ENCODE measurements around the gene IFT80. TPM values are rescaled to one million over a fixed set of nuclear protein-coding genes. Genes with fewer than 3 reads are reported as not detected.

IFT80 gene
- total and polyA plus RNA-seq, 2 experiments from 2014 or later, result 13.5 to 43.3 TPM

DNA sequence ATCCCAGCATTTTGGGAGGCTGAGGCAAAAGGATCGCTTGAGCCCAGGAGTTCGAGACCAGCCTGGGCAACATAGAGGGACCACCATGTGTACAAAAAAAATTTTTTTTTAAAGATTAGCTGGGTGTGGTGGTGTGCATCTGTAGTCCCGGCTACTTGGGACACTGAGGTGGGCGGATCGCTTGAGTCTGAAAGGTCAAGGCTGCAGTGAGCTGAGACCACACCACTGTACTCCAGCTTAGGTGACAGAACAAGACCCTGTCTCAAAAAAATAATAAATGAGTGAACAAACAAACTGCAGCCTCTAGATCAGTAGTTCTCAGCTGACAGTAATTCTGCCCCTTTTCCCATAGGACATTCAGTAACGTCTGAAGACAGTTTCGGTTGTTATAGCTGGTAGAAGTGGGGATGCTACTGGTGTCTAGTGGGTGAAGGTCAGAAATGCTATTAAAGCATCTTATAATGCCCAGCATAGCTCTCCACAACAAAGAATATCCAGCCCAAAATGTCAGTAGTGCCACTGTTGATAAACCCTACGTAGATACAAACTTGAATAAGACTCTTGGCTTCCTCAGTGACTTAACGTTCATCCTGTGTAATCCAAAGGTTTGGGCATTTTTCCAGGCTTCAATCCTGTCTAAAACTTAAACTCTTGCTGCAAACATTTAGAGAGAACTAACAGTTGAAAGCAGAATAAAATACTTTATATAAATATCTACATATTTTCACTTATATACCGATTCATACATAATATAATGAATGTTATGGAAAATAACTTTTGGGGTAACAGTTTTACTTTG is 11.0 kb upstream of the IFT80 start:
- Histone ChIP-seq H3K36me3 (replicated peaks; ENCODE audit: insufficient read depth, low read depth) (no peaks in the 10 kb centered on the region), H3K4me3 (no peak overlapping the region), H2AFZ (no peak overlapping the region), H4K20me1 (ENCODE audit: insufficient read depth, poor library complexity, severe bottlenecking) (no peaks in the 10 kb centered on the region), H3K27ac (no peak overlapping the region), H3K79me2 (peaks cover 42% of the 10 kb centered on the region), H3K27me3 (no peaks in the 10 kb centered on the region), H3K4me1 (ENCODE audit: insufficient read depth) (no peaks in the 10 kb centered on the region), H3K9me3 (ENCODE audit: low read depth) (no peaks in the 10 kb centered on the region), H3K9me2 (replicated peaks; ENCODE audit: insufficient read depth) (no peaks in the 10 kb centered on the region), H3K4me2 (no peak overlapping the region)
- no peak for DNase-seq (ENCODE audit: low spot score)
- 89% methylated on average over 10 of the region's 10 CpGs for WGBS (ENCODE audit: low lambda C conversion rate, missing lambda C conversion rate)
- TF ChIP-seq EZH2 (IDR thresholded peaks at IDR 0.05; ENCODE audit: borderline replicate concordance), result no peak
- no peak for TF ChIP-seq EZH2phosphoT487 (IDR thresholded peaks at IDR 0.05; ENCODE audit: low read depth, severe bottlenecking, unreplicated experiment)
- TF ChIP-seq, protein P1, sequence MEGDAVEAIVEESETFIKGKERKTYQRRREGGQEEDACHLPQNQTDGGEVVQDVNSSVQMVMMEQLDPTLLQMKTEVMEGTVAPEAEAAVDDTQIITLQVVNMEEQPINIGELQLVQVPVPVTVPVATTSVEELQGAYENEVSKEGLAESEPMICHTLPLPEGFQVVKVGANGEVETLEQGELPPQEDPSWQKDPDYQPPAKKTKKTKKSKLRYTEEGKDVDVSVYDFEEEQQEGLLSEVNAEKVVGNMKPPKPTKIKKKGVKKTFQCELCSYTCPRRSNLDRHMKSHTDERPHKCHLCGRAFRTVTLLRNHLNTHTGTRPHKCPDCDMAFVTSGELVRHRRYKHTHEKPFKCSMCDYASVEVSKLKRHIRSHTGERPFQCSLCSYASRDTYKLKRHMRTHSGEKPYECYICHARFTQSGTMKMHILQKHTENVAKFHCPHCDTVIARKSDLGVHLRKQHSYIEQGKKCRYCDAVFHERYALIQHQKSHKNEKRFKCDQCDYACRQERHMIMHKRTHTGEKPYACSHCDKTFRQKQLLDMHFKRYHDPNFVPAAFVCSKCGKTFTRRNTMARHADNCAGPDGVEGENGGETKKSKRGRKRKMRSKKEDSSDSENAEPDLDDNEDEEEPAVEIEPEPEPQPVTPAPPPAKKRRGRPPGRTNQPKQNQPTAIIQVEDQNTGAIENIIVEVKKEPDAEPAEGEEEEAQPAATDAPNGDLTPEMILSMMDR (IDR thresholded peaks at IDR 0.05; ENCODE audit: poor library complexity), result no peak

- Histone ChIP-seq H3K4me3 (no peak overlapping the region), H4K20me1 (ENCODE audit: insufficient read depth, poor library complexity, severe bottlenecking) (no peaks in the 10 kb centered on the region), H3K36me3 (replicated peaks; ENCODE audit: insufficient read depth, low read depth) (no peaks in the 10 kb centered on the region), H3K4me1 (ENCODE audit: insufficient read depth) (peaks cover 6% of the 10 kb centered on the region), H3K27ac (no peak overlapping the region), H3K4me2 (peak overlapping the region; percentile 85), H3K9me2 (replicated peaks; ENCODE audit: insufficient read depth) (no peaks in the 10 kb centered on the region), H3K9me3 (ENCODE audit: low read depth) (no peaks in the 10 kb centered on the region), H3K79me2 (peaks cover 83% of the 10 kb centered on the region), H2AFZ (no peak overlapping the region), H3K27me3 (no peaks in the 10 kb centered on the region)
- 72% methylated on average over 7 of the region's 7 CpGs for WGBS (ENCODE audit: low lambda C conversion rate, missing lambda C conversion rate)
- no peak for DNase-seq (ENCODE audit: low spot score)
- TF ChIP-seq EZH2phosphoT487 (IDR thresholded peaks at IDR 0.05; ENCODE audit: low read depth, severe bottlenecking, unreplicated experiment), result no peak
- no peak for TF ChIP-seq EZH2 (IDR thresholded peaks at IDR 0.05; ENCODE audit: borderline replicate concordance)
- TF ChIP-seq, protein P1 (IDR thresholded peaks at IDR 0.05; ENCODE audit: poor library complexity), result no peak
Measured at GRCh38 chr3:160403796-160404470, 4.9 kb upstream of the IFT80 start.

DNA sequence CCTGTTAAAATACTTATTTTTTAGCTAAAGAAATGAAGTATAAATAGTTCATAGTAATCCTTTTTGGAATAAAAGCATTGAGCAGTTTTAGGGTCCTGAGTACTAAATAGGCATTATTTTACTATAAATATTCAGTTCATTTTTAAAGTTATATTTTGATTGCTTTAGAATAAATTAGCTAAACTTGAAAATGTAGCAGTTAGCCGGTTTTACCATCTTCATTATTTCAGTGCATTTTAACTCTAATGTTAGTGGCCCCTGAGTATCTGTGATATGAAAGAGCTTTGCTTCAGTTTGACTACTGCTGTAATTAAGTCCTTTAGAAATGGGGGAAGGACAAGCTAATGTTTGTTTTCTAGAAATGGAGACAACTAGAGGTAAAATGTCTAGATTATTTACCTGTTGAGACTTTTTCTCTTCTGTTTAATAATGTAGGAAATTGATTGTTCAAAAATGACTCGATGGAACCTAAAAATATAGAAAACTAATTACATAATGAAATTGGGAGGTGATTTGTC is 4.1 kb upstream of the IFT80 start:
- WGBS (ENCODE audit: low lambda C conversion rate, missing lambda C conversion rate), result 76% methylated on average over 2 of the region's 2 CpGs
- peak overlapping the region; percentile 85 for H3K4me2 ChIP-seq
- H3K9me2 ChIP-seq (replicated peaks; ENCODE audit: insufficient read depth), result no peaks in the 10 kb centered on the region
- no peaks in the 10 kb centered on the region for H3K36me3 ChIP-seq (replicated peaks; ENCODE audit: insufficient read depth, low read depth)
- no peaks in the 10 kb centered on the region for H3K9me3 ChIP-seq (ENCODE audit: low read depth)
- H3K4me3 ChIP-seq, result peak overlapping the region; percentile 19
- H3K4me1 ChIP-seq (ENCODE audit: insufficient read depth), result peaks cover 6% of the 10 kb centered on the region
- no peak overlapping the region for H3K27ac ChIP-seq
- TF ChIP-seq, protein P1 (IDR thresholded peaks at IDR 0.05; ENCODE audit: poor library complexity), result no peak
- TF ChIP-seq EZH2phosphoT487 (IDR thresholded peaks at IDR 0.05; ENCODE audit: low read depth, severe bottlenecking, unreplicated experiment), result peak; percentile 38
- H2AFZ ChIP-seq, result no peak overlapping the region
- DNase-seq (ENCODE audit: low spot score), result no peak
- peaks cover 84% of the 10 kb centered on the region for H3K79me2 ChIP-seq
- H4K20me1 ChIP-seq (ENCODE audit: insufficient read depth, poor library complexity, severe bottlenecking), result no peaks in the 10 kb centered on the region
- no peaks in the 10 kb centered on the region for H3K27me3 ChIP-seq
